Measurements from ENCODE around the gene UTS2. TPM values are rescaled to one million over a fixed set of nuclear protein-coding genes. Genes with fewer than 3 reads are reported as not detected.

The UTS2 gene
- 1 to 10 TPM; 1.0 to 2.2 TPM for total RNA-seq
- total RNA-seq: 3.2 to 4.3 reads per million in 2 donors

DNA sequence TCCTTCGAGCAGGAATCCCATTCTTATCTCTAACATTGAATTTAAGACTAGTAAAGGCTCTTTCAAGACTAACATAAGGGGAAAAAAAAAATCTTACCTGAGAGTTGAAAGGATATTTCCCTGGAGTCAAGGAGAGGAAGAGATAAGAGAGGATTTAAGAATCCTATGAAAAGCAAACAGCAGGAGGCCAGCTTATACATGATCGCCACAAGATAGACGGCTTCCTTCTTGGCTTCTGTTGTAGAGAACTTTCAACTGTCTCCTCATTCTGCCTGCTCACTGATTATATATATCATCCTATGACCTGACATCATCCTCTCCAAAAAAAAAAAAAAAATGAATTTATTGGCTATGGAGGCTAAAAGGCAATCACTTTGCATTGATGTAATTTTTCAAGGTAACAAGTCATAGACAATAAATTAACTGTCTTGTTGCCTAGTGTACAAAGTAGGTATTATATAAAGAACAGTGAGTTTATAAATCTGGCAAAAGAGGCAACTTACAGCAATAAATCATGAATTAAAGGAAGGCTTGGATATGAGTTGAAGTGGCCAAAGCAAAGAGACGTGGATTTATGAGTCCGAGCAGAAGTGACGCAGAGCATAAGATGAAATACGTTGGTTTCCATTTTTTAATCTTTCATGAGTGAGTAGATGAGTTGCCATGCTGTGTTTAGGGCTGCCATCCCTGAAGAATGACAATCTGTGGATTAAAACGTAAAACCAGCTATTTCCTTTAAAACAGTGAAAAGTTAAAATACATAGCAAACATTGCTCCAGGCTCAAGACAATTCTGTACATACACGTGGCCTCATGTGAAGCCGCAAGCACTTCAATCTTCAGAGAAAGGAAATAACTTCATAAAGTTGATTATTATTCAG lies at the start of gene UTS2:
Gene UTS2 (minus strand): TSS at position 262 of the 880 bp plus-strand sequence. CDS start 62 bp downstream, at position 200.
- Mint-ChIP-seq H3K27ac (no peak within 1 kb of the TSS), H3K27me3 (peaks cover 11% of the 10 kb centered on the region), H3K4me1 (peaks cover 6% of the 10 kb centered on the region), H3K4me3 (no peak within 1 kb of the TSS), H3K36me3 (ENCODE audit: low read depth) (no peaks in the 10 kb centered on the region)
- H3K9me3 ChIP-seq (ENCODE audit: control insufficient read depth, low read length, poor library complexity, severe bottlenecking): no peaks in the 10 kb centered on the region
- ATAC-seq (no peak), DNase-seq (no peak)

- no peak for ATAC-seq
- no peak for DNase-seq
- no peaks in the 10 kb centered on the region for H3K27me3 Mint-ChIP-seq
Measured at GRCh38 chr1:7899741-7900140, 46.9 kb upstream of the UTS2 start.

GRCh38 chr1:7898962-7899361 lies 46.1 kb upstream of the UTS2 start:
- no peak overlapping the region for H3K27ac Mint-ChIP-seq
- H3K4me1 Mint-ChIP-seq: peaks cover 3% of the 10 kb centered on the region
- H3K4me3 Mint-ChIP-seq: no peak overlapping the region
- H3K9me3 ChIP-seq (ENCODE audit: control insufficient read depth, low read length, poor library complexity, severe bottlenecking): no peaks in the 10 kb centered on the region
- DNase-seq (no peak), ATAC-seq (no peak)
- H3K36me3 Mint-ChIP-seq (ENCODE audit: low read depth): no peaks in the 10 kb centered on the region
- H3K27me3 Mint-ChIP-seq: no peaks in the 10 kb centered on the region

More at GRCh38 chr1:7899741-7900140, 46.9 kb upstream of the UTS2 start:
- no peaks in the 10 kb centered on the region for H3K9me3 ChIP-seq (ENCODE audit: control insufficient read depth, low read length, poor library complexity, severe bottlenecking)
- H3K4me1 Mint-ChIP-seq: peaks cover 3% of the 10 kb centered on the region
- H3K4me3 Mint-ChIP-seq: no peak overlapping the region
- H3K27ac Mint-ChIP-seq: peak overlapping the region; percentile 43
- H3K36me3 Mint-ChIP-seq (ENCODE audit: low read depth): no peaks in the 10 kb centered on the region

DNA sequence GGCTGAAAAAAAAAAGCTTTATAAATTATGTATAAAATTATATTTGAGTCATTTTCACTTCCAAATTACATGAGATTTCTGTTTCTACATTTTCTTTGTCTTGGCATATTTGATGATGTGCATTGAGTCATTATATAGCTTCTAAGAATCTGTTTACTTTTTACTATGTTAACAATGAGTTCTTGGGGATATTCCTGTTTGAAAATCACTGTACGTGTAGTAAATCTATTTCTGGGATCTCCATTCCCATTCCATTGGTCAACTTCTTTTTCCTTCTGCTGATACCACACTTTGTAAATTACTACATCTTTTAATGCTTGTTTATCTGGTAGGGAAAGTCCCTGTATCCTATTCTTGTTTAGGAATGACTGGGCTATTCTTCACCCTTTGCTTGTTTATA lies 44.1 kb upstream of the UTS2 start:
- no peaks in the 10 kb centered on the region for H3K36me3 Mint-ChIP-seq (ENCODE audit: low read depth)
- DNase-seq: no peak
- no peak overlapping the region for H3K27ac Mint-ChIP-seq
- H3K9me3 ChIP-seq (ENCODE audit: control insufficient read depth, low read length, poor library complexity, severe bottlenecking): no peaks in the 10 kb centered on the region
- no peaks in the 10 kb centered on the region for H3K27me3 Mint-ChIP-seq
- peaks cover 3% of the 10 kb centered on the region for H3K4me1 Mint-ChIP-seq
- ATAC-seq: no peak
- H3K4me3 Mint-ChIP-seq: no peak overlapping the region

DNA sequence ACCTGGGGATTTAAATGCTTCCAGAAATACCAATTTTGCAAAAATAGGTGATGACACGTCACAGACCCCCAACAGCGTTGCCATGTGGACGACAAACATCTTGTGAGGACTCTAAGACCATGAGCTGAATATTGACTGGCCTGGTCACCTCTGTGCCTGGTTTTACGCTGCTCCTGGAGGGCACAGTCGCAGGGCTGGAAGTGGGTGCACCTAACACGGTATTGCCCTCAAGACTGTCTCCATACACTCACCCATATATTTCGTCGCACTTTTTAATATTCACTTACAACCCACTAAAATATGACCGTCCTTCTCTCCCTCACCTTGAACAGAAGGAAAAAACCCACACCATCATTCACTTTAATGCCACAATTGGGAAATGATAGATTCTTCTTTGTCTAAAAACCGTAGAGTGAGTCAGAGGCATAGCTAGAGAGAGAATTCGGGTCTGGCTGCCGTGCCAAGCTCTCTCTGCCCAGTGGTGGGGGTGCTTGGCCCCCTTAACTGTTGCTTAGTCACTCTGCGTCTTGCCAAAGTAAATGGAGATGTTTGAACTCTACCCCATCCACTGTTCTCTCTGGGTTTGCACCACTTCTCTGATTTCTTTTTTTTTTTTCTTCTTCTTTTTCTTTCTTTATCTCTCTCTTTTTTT lies 40.8 kb upstream of the UTS2 start:
- Mint-ChIP-seq H3K27me3 (peaks cover 9% of the 10 kb centered on the region), H3K4me1 (no peaks in the 10 kb centered on the region), H3K27ac (no peak overlapping the region), H3K36me3 (ENCODE audit: low read depth) (no peaks in the 10 kb centered on the region), H3K4me3 (no peak overlapping the region)
- no peaks in the 10 kb centered on the region for H3K9me3 ChIP-seq (ENCODE audit: control insufficient read depth, low read length, poor library complexity, severe bottlenecking)
- DNase-seq (no peak), ATAC-seq (no peak)

GRCh38 chr1:7891804-7892203 lies 38.9 kb upstream of the UTS2 start:
- DNase-seq (no peak), ATAC-seq (no peak)
- no peaks in the 10 kb centered on the region for H3K9me3 ChIP-seq (ENCODE audit: control insufficient read depth, low read length, poor library complexity, severe bottlenecking)
- Mint-ChIP-seq H3K36me3 (ENCODE audit: low read depth) (no peaks in the 10 kb centered on the region), H3K4me3 (no peak overlapping the region), H3K4me1 (no peaks in the 10 kb centered on the region), H3K27me3 (peaks cover 21% of the 10 kb centered on the region), H3K27ac (no peak overlapping the region)

GRCh38 chr1:7890853-7891252 lies 38.0 kb upstream of the UTS2 start:
- Mint-ChIP-seq H3K36me3 (ENCODE audit: low read depth) (no peaks in the 10 kb centered on the region), H3K27me3 (peaks cover 26% of the 10 kb centered on the region), H3K4me3 (no peak overlapping the region), H3K4me1 (no peaks in the 10 kb centered on the region), H3K27ac (no peak overlapping the region)
- DNase-seq (no peak), ATAC-seq (no peak)
- no peaks in the 10 kb centered on the region for H3K9me3 ChIP-seq (ENCODE audit: control insufficient read depth, low read length, poor library complexity, severe bottlenecking)

DNA sequence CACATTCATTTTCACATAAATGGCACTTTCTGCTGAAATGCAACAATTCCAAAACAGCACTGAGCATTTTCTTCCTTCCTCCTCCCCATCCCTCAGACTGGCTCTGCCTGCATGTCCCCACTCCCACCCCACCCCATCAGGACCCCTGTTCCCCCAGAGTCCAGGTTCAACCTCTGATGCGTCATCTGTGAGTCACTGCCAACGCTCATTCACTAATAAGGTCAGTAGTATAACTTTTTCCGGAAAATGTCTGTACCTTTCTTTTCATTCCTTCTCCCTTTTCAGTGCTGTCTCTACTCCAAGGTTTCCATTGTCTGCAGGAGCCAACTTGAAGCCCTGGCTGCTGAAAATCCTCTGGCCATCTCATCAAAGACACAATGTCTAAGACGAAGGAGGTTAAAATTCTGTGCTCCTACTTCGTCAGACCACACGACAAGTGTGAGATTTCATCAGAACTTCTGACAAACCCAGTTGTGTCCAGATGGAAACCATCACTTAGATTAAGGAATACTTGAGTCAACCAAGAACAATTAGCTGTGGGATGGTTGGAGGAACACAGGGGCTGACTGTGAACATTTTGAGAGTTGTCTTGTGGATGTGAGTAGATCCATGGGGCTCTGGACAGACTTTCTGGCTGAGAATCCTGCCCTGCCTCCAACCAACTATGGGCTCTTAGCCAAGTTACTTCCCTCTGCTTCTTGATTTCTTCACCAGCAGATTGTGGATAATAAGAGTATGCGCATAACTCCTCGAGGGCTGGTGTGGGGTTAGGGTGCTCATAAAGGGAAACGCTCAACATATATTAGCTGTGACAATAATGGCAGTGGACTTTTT lies 35.6 kb upstream of the UTS2 start:
- Mint-ChIP-seq H3K4me3 (no peak overlapping the region), H3K4me1 (no peaks in the 10 kb centered on the region), H3K36me3 (ENCODE audit: low read depth) (no peaks in the 10 kb centered on the region), H3K27me3 (peaks cover 26% of the 10 kb centered on the region), H3K27ac (no peak overlapping the region)
- ATAC-seq: no peak
- H3K9me3 ChIP-seq (ENCODE audit: control insufficient read depth, low read length, poor library complexity, severe bottlenecking): no peaks in the 10 kb centered on the region
- no peak for DNase-seq

- ATAC-seq (no peak), DNase-seq (no peak)
- H3K27me3 Mint-ChIP-seq: peaks cover 26% of the 10 kb centered on the region
- no peak overlapping the region for H3K4me3 Mint-ChIP-seq
- H3K36me3 Mint-ChIP-seq (ENCODE audit: low read depth): no peaks in the 10 kb centered on the region
- no peaks in the 10 kb centered on the region for H3K4me1 Mint-ChIP-seq
- no peak overlapping the region for H3K27ac Mint-ChIP-seq
- H3K9me3 ChIP-seq (ENCODE audit: control insufficient read depth, low read length, poor library complexity, severe bottlenecking): no peaks in the 10 kb centered on the region
Measured at GRCh38 chr1:7886405-7886745, 33.5 kb upstream of the UTS2 start.

GRCh38 chr1:7885513-7886404 lies 32.9 kb upstream of the UTS2 start:
- H3K4me1 Mint-ChIP-seq: no peaks in the 10 kb centered on the region
- DNase-seq: no peak
- peaks cover 26% of the 10 kb centered on the region for H3K27me3 Mint-ChIP-seq
- peak; percentile 63 for ATAC-seq
- no peaks in the 10 kb centered on the region for H3K36me3 Mint-ChIP-seq (ENCODE audit: low read depth)
- no peak overlapping the region for H3K4me3 Mint-ChIP-seq
- no peak overlapping the region for H3K27ac Mint-ChIP-seq
- no peaks in the 10 kb centered on the region for H3K9me3 ChIP-seq (ENCODE audit: control insufficient read depth, low read length, poor library complexity, severe bottlenecking)

GRCh38 chr1:7884757-7885156 lies 31.9 kb upstream of the UTS2 start:
- H3K4me1 Mint-ChIP-seq: no peaks in the 10 kb centered on the region
- ATAC-seq (no peak), DNase-seq (no peak)
- no peaks in the 10 kb centered on the region for H3K36me3 Mint-ChIP-seq (ENCODE audit: low read depth)
- H3K27me3 Mint-ChIP-seq: peaks cover 20% of the 10 kb centered on the region
- H3K27ac Mint-ChIP-seq: no peak overlapping the region
- H3K9me3 ChIP-seq (ENCODE audit: control insufficient read depth, low read length, poor library complexity, severe bottlenecking): no peaks in the 10 kb centered on the region
- no peak overlapping the region for H3K4me3 Mint-ChIP-seq

DNA sequence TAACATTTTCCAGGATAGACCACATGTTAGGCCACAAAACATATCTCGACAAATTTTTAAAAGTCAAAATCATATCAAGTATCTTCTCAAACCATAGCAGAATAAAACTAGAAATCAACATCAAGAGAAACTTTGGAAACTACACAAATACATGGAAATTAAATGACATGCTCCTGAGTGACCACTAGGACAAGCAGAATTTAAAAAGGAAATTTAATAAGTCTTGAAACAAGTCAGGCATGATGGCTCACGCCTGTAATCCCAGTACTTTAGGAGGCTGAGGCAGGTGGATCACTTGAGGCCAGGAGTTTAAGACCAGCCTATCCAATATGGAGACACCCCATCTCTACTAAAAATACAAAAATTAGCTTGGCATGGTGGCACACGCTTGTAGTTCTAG lies 26.4 kb upstream of the UTS2 start:
- DNase-seq: no peak
- Mint-ChIP-seq H3K27me3 (peaks cover 4% of the 10 kb centered on the region), H3K4me3 (no peak overlapping the region), H3K4me1 (no peaks in the 10 kb centered on the region), H3K27ac (no peak overlapping the region), H3K36me3 (ENCODE audit: low read depth) (no peaks in the 10 kb centered on the region)
- no peaks in the 10 kb centered on the region for H3K9me3 ChIP-seq (ENCODE audit: control insufficient read depth, low read length, poor library complexity, severe bottlenecking)
- no peak for ATAC-seq

Data from T-helper 17 cell (primary cell).